Mesothelial cell of epicardium (in vitro differentiated cells): ENCODE results near the gene LPAR2. TPM values are rescaled to one million over a fixed set of nuclear protein-coding genes. Genes with fewer than 3 reads are reported as not detected.

Experiments used
- DNase-seq, 2 experiments: peaks; one replicate each; pipeline ENCODE4 v3.0.0; 2021; ENCODE audit warnings: low spot score in 2 of 2; ENCODE audit not compliant: unreplicated experiment in 2 of 2
- H3K27ac Mint-ChIP-seq: 2 replicates; pipeline ENCODE4 v1.8.0; 2021; ENCODE audit warnings: mixed read lengths
- H3K27me3 Mint-ChIP-seq: 2 replicates; pipeline ENCODE4 v1.8.0; 2021; ENCODE audit warnings: low read depth, mixed read lengths
- H3K36me3 Mint-ChIP-seq: 2 replicates; pipeline ENCODE4 v1.8.0; 2021; ENCODE audit warnings: mixed read lengths
- H3K4me1 Mint-ChIP-seq: 2 replicates; pipeline ENCODE4 v1.8.0; 2021; ENCODE audit warnings: mixed read lengths
- H3K4me3 Mint-ChIP-seq: 2 replicates; pipeline ENCODE4 v1.8.0; 2021; ENCODE audit warnings: mild to moderate bottlenecking, moderate library complexity, mixed read lengths
- H3K9me3 Mint-ChIP-seq: 2 replicates; pipeline ENCODE4 v1.8.0; 2021; ENCODE audit warnings: mixed read lengths
- total RNA-seq: library from RNA; stranded (reverse); gene quantifications from 3 replicates; pipeline ENCODE4 v1.2.1, GENCODE V29; 2021
- TF ChIP-seq, protein P1 (sequence below): fragments of 200-600 bp; sonication (generic); IDR thresholded peaks from one replicate; pipeline ENCODE4 v1.5.0; 2021; ENCODE audit warnings: antibody characterized with exemption; ENCODE audit not compliant: unreplicated experiment

Gene LPAR2
- total RNA-seq, 1 donor from 2014 or later, result 87.1 TPM

DNA sequence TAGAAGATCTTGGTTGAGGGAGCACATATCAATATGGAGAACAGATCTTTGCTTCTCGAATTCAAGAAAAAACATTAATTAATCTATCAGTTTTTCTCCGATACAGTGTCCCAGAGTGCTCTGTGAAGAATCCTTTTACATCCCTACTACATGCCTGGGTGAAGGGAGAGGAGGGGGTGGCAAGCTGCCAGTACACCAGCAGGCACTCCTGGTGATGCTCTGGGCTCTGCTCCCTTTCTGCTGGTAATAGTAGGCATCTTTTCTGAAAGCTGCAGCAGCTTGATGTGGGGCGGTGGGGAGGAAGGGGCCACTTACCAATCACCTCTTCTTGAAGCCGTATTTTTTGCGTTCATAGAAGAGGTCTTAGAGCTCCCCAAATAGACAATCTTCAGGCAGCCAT lies 40.2 kb downstream of the LPAR2 start:
- peaks cover 8% of the 10 kb centered on the region for H3K4me1 Mint-ChIP-seq
- no peaks in the 10 kb centered on the region for H3K36me3 Mint-ChIP-seq
- H3K4me3 Mint-ChIP-seq, result no peak overlapping the region
- H3K27ac Mint-ChIP-seq, result no peak overlapping the region
- TF ChIP-seq, protein P1, sequence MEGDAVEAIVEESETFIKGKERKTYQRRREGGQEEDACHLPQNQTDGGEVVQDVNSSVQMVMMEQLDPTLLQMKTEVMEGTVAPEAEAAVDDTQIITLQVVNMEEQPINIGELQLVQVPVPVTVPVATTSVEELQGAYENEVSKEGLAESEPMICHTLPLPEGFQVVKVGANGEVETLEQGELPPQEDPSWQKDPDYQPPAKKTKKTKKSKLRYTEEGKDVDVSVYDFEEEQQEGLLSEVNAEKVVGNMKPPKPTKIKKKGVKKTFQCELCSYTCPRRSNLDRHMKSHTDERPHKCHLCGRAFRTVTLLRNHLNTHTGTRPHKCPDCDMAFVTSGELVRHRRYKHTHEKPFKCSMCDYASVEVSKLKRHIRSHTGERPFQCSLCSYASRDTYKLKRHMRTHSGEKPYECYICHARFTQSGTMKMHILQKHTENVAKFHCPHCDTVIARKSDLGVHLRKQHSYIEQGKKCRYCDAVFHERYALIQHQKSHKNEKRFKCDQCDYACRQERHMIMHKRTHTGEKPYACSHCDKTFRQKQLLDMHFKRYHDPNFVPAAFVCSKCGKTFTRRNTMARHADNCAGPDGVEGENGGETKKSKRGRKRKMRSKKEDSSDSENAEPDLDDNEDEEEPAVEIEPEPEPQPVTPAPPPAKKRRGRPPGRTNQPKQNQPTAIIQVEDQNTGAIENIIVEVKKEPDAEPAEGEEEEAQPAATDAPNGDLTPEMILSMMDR, result no peak
- H3K27me3 Mint-ChIP-seq, result no peaks in the 10 kb centered on the region
- H3K9me3 Mint-ChIP-seq, result no peaks in the 10 kb centered on the region
- no peak for DNase-seq

DNA sequence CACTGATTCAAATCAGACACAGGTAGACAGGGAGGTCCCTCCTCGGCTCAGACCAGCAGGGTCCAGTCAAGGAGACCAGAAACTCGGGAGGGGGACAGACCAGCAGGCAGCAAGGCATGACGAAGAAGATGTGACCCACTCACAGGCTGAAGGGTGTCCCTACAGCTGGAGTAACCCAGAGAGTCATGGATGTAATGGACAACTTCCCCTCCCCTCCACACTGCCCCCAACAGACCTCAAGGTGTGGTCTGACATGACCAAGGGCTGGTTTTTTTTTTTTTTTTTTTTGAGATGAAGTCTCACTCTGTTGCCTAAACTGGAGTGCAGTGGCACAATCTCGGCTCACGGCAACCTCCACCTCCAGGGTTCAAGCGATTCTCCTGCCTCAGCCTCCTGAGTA lies 43.7 kb downstream of the LPAR2 start:
- Mint-ChIP-seq H3K36me3 (no peaks in the 10 kb centered on the region), H3K27ac (no peak overlapping the region), H3K27me3 (no peaks in the 10 kb centered on the region), H3K4me3 (no peak overlapping the region), H3K9me3 (no peaks in the 10 kb centered on the region), H3K4me1 (no peaks in the 10 kb centered on the region)
- TF ChIP-seq, protein P1, result no peak
- DNase-seq, result no peak

DNA sequence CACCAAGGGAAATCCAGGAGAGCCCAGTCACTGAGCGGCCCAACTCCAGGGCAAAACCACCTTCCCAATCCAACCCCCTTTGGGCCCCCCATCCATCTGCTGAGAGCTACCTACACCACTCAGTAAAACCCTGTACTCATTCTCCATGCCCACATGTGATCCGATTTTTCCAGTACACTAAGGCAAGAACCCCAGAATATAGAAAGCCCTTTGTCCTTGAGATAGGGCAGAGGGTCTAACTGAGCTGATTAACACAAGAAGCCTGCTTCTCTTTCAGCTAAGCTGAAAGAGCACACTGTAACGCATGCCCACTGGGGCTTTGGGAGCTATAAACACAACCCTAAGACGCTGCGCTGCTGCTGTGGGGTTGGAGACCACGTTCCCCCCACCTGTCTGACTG lies 45.5 kb downstream of the LPAR2 start:
- no peaks in the 10 kb centered on the region for H3K27me3 Mint-ChIP-seq
- no peak overlapping the region for H3K4me3 Mint-ChIP-seq
- H3K9me3 Mint-ChIP-seq, result no peaks in the 10 kb centered on the region
- no peaks in the 10 kb centered on the region for H3K4me1 Mint-ChIP-seq
- H3K27ac Mint-ChIP-seq, result no peak overlapping the region
- H3K36me3 Mint-ChIP-seq, result no peaks in the 10 kb centered on the region
- DNase-seq, result no peak
- TF ChIP-seq, protein P1, result no peak

DNA sequence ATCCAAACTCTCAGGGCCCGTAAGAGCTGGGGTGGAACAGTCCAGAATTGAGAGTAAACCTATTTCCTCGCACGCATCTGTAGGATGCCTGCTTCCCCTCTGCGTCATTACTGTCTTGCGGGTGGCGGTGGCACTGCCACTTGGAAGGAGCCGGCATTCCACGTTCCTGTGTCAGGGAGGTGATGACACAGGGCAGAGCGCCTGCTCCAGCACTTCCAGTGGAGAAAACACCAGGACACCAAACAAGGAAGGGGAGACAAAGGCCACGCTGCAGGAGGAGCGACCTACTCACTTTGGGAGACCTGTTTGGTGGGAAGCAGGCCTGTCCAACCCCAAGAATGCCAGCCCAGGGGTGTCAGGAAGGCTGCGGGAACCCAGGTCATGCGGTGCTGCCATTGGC lies 46.6 kb downstream of the LPAR2 start:
- H3K27me3 Mint-ChIP-seq, result no peaks in the 10 kb centered on the region
- no peak overlapping the region for H3K4me3 Mint-ChIP-seq
- no peaks in the 10 kb centered on the region for H3K9me3 Mint-ChIP-seq
- no peak overlapping the region for H3K27ac Mint-ChIP-seq
- no peak for DNase-seq
- TF ChIP-seq, protein P1, result no peak
- no peaks in the 10 kb centered on the region for H3K36me3 Mint-ChIP-seq
- no peaks in the 10 kb centered on the region for H3K4me1 Mint-ChIP-seq

DNA sequence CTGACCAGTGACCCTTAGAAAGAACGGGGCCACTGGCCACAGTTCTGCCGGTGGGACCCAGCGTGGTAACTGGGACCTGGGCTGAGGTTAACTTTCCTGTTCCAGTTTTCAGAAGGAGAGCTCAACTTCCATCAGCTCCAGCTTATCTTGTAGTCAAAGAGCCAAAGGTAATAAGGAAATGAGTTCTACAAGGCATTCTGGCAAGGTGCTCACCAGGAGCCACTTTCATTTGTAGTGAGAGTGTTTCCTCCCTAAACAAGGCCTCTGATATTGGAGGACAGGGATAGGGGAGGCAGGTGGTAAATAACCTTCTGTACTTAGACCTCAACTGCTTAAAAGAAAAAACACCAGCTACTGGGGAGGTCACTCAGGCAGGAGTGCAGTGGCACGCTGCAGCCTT lies 47.6 kb downstream of the LPAR2 start:
- DNase-seq, result no peak

More for the DNA sequence above, 47.6 kb downstream of the LPAR2 start:
- Mint-ChIP-seq H3K27ac (no peak overlapping the region), H3K36me3 (no peaks in the 10 kb centered on the region), H3K27me3 (no peaks in the 10 kb centered on the region), H3K9me3 (no peaks in the 10 kb centered on the region), H3K4me1 (no peaks in the 10 kb centered on the region), H3K4me3 (no peak overlapping the region)
- TF ChIP-seq, protein P1, result no peak
